ENCODE measurements around the gene LCE2B.

DNA sequence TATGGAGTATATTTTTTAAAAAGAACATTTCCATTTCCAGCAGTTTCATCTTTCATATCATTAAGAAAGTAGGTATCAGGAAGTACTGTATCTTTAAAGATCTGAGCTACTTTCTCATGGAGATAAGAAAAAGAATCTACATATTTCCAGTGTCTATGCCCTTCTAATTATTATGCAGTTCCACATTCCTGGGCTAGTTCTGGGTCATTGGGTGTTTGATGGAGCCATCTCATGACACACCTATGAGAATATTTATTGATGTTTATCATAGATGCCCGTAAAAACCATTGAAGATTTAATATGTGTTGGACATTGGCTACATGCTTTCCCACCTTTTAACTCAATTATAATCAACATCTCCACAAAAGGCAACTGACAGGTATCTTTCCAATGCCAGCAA, 43.1 kb downstream of the LCE2B start:
- TF ChIP-seq, protein P1, sequence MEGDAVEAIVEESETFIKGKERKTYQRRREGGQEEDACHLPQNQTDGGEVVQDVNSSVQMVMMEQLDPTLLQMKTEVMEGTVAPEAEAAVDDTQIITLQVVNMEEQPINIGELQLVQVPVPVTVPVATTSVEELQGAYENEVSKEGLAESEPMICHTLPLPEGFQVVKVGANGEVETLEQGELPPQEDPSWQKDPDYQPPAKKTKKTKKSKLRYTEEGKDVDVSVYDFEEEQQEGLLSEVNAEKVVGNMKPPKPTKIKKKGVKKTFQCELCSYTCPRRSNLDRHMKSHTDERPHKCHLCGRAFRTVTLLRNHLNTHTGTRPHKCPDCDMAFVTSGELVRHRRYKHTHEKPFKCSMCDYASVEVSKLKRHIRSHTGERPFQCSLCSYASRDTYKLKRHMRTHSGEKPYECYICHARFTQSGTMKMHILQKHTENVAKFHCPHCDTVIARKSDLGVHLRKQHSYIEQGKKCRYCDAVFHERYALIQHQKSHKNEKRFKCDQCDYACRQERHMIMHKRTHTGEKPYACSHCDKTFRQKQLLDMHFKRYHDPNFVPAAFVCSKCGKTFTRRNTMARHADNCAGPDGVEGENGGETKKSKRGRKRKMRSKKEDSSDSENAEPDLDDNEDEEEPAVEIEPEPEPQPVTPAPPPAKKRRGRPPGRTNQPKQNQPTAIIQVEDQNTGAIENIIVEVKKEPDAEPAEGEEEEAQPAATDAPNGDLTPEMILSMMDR (IDR thresholded peaks at IDR 0.05): no peak
- no peak for TF ChIP-seq POLR2AphosphoS5 (IDR thresholded peaks at IDR 0.05)
